ENCODE data around the gene CRYGN. TPM values are rescaled to one million over a fixed set of nuclear protein-coding genes. Genes with fewer than 3 reads are reported as not detected.

The CRYGN gene
- total and polyA plus RNA-seq, 2 donors from 2014 or later: 0.22 TPM; not detected in 1

DNA sequence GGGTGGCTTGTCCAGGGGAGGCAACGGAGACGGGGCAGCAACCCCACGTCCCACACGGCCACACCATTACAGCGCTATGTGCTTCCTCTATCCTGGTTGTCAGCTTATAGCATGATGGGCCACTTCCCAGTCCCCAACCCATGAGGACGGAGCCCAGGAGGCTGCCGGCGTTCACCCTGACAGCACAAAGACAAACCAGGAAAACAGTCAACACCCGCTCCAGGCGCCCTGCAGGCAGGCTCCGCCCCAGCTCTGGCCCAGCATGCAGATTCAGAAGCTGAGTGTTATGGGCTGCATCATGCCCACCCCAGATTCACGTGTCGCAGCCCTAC is 44.9 kb downstream of the CRYGN start:
- no peak overlapping the region for H3K9ac ChIP-seq (ENCODE audit: low read length in 3 of 3)
- H3K27ac ChIP-seq (ENCODE audit: low read depth in 2 of 2, low read length in 2 of 2): no peak overlapping the region
- H3K4me3 ChIP-seq (ENCODE audit: low read length in 3 of 3): no peak overlapping the region
- H3K9me3 ChIP-seq (ENCODE audit: control insufficient read depth in 2 of 3, insufficient read depth in 1 of 3, low read length in 3 of 3): peaks cover 0 to 3% (median 0%) of the 10 kb centered on the region in 3 donors
- H3K27me3 ChIP-seq (ENCODE audit: control insufficient read depth, insufficient read depth, low read length): no peaks in the 10 kb centered on the region
- peaks cover 0 to 8% (median 0%) of the 10 kb centered on the region in 3 donors for H3K36me3 ChIP-seq (ENCODE audit: control insufficient read depth in 2 of 3, insufficient read depth in 3 of 3, low read length in 3 of 3)
- FAIRE-seq (no peak), DNase-seq (peak in 1 of 5 donors; percentile 55)
- H3K4me1 ChIP-seq (ENCODE audit: control insufficient read depth in 2 of 3, insufficient read depth in 2 of 3, low read depth in 1 of 3, low read length in 3 of 3): peaks cover 0 to 4% (median 0%) of the 10 kb centered on the region in 3 donors
- TF ChIP-seq, protein P1, sequence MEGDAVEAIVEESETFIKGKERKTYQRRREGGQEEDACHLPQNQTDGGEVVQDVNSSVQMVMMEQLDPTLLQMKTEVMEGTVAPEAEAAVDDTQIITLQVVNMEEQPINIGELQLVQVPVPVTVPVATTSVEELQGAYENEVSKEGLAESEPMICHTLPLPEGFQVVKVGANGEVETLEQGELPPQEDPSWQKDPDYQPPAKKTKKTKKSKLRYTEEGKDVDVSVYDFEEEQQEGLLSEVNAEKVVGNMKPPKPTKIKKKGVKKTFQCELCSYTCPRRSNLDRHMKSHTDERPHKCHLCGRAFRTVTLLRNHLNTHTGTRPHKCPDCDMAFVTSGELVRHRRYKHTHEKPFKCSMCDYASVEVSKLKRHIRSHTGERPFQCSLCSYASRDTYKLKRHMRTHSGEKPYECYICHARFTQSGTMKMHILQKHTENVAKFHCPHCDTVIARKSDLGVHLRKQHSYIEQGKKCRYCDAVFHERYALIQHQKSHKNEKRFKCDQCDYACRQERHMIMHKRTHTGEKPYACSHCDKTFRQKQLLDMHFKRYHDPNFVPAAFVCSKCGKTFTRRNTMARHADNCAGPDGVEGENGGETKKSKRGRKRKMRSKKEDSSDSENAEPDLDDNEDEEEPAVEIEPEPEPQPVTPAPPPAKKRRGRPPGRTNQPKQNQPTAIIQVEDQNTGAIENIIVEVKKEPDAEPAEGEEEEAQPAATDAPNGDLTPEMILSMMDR (IDR thresholded peaks at IDR 0.05; ENCODE audit: borderline replicate concordance, extremely low read depth, insufficient read depth): no peak
- intact Hi-C loops (cut with DNase I): no loop called here

DNA sequence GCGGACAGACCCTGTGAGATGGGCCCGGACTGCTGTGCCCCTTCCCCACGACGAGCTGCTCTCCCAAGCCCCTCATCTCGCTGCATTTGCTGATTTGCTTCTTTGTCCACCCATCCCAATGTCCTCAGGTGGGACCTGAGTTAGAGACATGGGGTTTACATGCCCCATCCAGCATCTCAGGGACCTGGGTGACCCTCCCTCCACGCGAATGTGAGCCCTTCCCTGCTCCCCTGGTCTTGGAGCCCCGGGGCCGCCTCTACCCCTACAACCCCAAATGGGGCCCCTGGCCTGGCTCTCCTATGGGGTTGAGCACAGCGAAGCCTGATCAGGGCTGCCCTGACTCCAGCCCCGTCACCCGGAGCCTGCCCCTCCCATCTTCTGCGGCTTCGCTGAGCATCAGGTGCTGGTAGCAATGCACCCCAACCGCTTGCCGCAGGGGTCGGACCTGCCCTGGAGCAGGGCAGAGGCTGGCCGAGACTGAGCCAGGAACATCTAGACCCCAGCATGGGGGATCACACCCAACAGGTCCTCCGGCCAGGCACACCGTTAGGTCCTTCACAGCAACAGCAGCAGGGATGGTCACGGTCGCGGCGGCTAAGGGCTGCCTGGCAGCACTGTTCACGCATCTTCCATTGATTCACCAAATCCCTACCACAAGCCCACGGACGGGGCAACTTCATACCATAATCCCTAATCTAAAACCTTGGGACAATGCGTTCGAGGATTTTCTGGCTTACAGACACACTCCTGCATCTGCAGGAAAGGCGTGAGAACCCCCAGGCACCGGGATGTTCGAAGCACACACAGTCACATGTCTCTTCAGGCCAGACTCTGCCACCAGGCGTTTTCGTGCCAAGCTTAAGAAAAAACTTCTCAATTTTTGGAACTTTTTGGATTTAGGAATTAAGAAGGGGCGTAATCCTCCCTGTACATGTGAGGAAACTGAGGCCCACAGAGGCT is 45.6 kb downstream of the CRYGN start:
- Histone ChIP-seq H3K4me1 (ENCODE audit: control insufficient read depth in 2 of 3, insufficient read depth in 2 of 3, low read depth in 1 of 3, low read length in 3 of 3) (peaks cover 0 to 4% (median 0%) of the 10 kb centered on the region in 3 donors), H3K9me3 (ENCODE audit: control insufficient read depth in 2 of 3, insufficient read depth in 1 of 3, low read length in 3 of 3) (peaks cover 0 to 3% (median 0%) of the 10 kb centered on the region in 3 donors), H3K4me3 (ENCODE audit: low read length in 3 of 3) (no peak overlapping the region), H3K27me3 (ENCODE audit: control insufficient read depth, insufficient read depth, low read length) (no peaks in the 10 kb centered on the region), H3K27ac (ENCODE audit: low read depth in 2 of 2, low read length in 2 of 2) (no peak overlapping the region), H3K9ac (ENCODE audit: low read length in 3 of 3) (no peak overlapping the region), H3K36me3 (ENCODE audit: control insufficient read depth in 2 of 3, insufficient read depth in 3 of 3, low read length in 3 of 3) (peaks cover 0 to 8% (median 0%) of the 10 kb centered on the region in 3 donors)
- DNase-seq (peak in 1 of 5 donors; percentile 66), FAIRE-seq (no peak)
- intact Hi-C loops (cut with DNase I): no loop called here
- TF ChIP-seq, protein P1 (IDR thresholded peaks at IDR 0.05; ENCODE audit: borderline replicate concordance, extremely low read depth, insufficient read depth): no peak

DNA sequence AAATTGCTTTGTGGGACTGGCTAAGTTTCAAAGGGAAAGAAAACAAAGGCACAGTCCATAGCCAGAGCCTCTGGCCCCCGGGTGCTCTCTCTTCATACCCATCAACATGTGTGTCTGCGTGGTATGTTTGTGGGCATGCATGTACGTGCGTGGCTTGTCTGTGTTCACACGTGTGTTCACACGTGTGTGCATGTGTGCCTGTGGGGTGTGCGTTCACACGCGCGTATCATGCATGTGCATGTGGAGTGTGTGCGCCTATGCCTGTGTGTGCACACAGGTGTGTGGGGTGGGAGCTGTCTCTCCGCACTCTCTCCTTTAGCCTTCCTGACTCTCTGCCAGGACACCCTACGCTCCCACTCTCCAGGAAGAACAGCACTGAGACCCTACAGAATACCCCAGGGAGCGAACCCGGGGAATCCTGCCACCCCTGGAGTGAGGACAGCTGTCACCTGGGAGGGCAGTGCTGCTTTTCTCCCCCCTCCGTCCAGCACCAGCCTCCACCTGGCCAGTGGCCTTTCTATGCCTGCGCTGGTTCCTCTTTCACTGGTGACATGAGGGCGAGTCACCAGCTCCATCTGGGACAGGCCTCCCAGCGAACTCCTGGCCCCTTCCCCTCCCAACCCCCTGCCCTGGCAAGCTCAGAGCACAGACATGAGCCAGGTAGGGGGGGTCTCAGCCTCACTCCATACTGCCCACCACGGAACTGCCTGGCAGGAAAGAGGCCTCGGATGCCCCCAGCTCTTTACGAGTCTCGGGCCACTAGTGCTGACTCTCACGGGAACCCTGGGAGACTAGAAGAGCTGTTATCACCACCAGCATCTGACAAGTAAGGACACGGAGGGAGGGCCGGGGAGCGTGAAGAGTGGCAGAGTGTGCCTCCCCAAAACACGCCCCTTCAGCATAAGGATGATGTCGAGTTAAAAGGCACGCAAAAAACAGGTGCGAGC is 46.6 kb downstream of the CRYGN start:
- H3K4me1 ChIP-seq (ENCODE audit: control insufficient read depth in 2 of 3, insufficient read depth in 2 of 3, low read depth in 1 of 3, low read length in 3 of 3): peaks cover 0 to 4% (median 0%) of the 10 kb centered on the region in 3 donors
- H3K4me3 ChIP-seq (ENCODE audit: low read length in 3 of 3): no peak overlapping the region
- intact Hi-C loops (cut with DNase I): no loop called here
- no peak for FAIRE-seq
- no peak overlapping the region for H3K27ac ChIP-seq (ENCODE audit: low read depth in 2 of 2, low read length in 2 of 2)
- peaks cover 0 to 3% (median 0%) of the 10 kb centered on the region in 3 donors for H3K9me3 ChIP-seq (ENCODE audit: control insufficient read depth in 2 of 3, insufficient read depth in 1 of 3, low read length in 3 of 3)
- H3K27me3 ChIP-seq (ENCODE audit: control insufficient read depth, insufficient read depth, low read length): no peaks in the 10 kb centered on the region
- DNase-seq: peak in 1 of 5 donors; percentile 57
- no peak overlapping the region for H3K9ac ChIP-seq (ENCODE audit: low read length in 3 of 3)
- TF ChIP-seq, protein P1 (IDR thresholded peaks at IDR 0.05; ENCODE audit: borderline replicate concordance, extremely low read depth, insufficient read depth): no peak
- peaks cover 0 to 5% (median 0%) of the 10 kb centered on the region in 3 donors for H3K36me3 ChIP-seq (ENCODE audit: control insufficient read depth in 2 of 3, insufficient read depth in 3 of 3, low read length in 3 of 3)
